HG02885 (cell line): ENCODE measurements around the gene PTCHD4.
A peak's percentile ranks its signal among the peaks of the same experiment; 100 is the strongest.
"Not testable (repeated sequence)": the region's sequence is repeated elsewhere in the genome, so short reads cannot be mapped to it uniquely, and the experiment has no call there.

Source experiments
- ATAC-seq: cut with Tn5 transposase; IDR thresholded peaks from one replicate; pipeline ENCODE4 v1.9.1; 2021; ENCODE audit warnings: mild to moderate bottlenecking; ENCODE audit not compliant: unreplicated experiment, poor library complexity

Gene PTCHD4

DNA sequence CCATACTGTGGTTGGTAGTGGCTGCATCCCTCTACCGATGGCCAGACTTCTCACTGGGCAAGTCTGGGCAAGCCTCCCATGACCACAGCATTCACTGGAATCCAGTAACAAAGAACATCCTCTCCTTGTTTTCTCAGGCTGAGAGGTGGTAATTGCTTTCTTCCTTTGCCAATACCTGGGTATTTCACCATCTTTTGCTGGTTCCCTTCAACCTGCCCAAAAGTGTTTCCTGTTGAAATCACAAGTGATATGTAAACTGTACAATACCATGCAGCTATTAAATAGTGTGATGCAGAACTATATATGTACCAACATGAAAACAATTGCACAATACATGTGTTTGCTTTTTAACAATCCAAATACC, at the start of gene PTCHD4:
PTCHD4 (minus strand) TSS at position 55 of the 364 bp plus-strand sequence. CDS start 42,240 bp downstream, outside the sequence.
- ATAC-seq = no peak

DNA sequence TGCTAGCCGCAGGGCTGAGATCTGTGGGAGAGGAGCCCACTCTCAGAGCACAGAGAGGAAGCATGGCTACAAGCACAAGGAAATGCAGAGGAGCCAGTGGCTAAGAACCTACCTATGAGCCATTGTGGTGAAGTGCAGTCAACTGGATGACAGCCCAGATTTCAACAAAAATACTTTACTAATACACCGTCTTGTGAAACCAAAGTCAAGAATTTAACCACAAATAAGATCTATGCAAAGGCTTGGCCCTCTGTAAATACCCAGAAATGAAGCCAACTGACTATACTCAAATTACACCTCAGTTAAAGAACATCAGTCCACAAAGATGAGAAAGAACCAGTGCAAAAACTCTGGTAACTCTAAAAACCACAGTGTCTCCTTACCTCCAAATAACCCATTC, 40.1 kb upstream of the PTCHD4 start:
- ATAC-seq = no peak

DNA sequence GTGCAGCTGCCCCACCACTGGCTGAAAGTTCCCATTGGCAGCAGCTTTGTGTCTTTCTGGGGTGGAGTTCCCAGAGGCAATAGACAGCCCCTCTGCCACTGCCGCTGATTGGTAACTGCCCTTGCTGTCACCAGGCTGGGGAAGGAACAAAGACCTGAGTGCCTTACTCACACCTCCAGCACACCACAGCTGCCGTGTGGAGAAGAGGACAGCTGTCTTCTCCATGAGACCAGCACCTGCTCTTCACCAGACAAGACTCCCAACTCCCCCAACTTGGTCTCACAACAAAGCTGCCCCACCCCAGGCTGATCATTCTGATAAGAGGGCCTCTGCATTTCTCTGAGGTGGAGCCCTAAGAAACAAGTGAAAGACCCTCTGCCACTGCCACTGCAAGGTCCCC, 39.7 kb upstream of the PTCHD4 start:
- ATAC-seq = no peak

DNA sequence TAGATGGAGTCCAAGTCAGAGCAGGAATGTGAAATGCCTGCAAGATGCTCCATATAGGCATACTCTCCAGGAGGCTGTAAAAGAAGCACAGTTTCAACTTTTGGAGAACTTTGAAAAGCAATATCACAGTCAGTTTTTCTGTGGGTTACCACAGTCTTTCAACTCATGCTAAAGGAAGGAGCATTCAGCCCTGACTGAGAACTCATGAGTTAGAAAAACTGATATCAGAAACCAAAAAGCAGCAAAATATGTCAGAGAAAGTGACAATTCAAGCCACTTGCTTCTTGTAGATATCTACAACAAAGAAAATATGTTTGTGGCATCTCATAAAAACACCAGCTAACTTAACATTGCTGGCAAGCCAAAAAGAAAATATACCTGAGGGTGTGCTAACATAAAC, 36.1 kb upstream of the PTCHD4 start:
- no peak for ATAC-seq

- ATAC-seq = no peak
Observed at GRCh38 chr6:48144021-48144420, 33.0 kb upstream of the PTCHD4 start.

DNA sequence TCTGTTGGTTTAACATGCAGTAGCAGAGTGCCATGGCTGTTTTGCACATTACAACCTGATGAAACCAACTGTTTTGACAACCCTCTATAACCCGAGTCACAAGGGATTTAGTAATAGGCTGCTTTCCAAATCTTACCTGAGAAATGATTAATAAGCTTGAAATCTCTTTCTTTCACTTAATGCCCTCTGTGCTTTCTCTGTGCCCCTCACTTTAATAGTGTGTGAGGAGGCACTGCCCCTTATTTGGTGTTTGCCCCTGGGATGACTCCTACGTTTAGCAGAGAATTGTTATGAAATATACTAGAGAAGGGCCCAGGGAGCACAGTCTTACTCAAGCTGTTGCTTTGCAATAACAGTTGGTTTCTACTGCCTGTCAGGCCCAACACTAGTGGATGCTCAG, 31.0 kb upstream of the PTCHD4 start:
- ATAC-seq = no peak

GRCh38 chr6:48139818-48140614, 29.0 kb upstream of the PTCHD4 start:
- no peak for ATAC-seq

- ATAC-seq = no peak
Observed at GRCh38 chr6:48136856-48137255, 25.9 kb upstream of the PTCHD4 start.

DNA sequence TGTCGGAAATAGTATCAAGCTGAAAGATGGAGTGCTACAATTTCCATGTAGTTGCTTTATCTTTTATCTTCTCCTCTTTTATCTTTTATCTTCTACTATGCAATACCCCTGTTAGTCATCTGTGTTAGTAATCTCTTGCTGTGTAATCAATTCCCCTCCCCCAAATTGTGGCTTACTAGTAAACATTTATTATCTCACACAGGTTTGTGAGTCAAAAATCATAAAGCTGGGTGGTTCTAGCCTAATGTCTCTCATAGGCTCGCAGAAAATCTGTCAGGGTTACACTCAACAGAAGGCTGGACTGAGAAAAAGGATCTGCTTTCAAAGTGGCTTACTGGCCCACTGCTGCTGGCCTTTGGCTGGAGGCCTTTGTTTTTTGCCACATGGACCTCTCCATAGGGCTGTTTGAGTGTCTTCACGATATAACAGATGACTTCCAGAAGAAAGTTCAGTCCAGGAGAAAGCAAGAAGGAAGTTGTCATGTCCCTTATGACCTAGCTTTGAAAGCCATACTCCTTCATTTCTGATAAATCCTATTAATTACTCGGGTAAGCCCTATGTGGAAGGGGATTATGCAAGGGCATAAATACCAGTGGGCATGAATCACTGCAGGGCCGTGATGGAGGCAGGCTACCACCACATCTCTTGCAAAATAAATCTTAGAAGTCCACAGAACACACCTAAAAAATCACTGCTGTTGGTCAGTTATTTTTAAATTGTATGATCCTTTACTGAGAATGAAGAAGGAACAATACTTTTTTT, 24.5 kb upstream of the PTCHD4 start:
- ATAC-seq = no peak

GRCh38 chr6:48134246-48134645, 23.2 kb upstream of the PTCHD4 start:
- no peak for ATAC-seq

DNA sequence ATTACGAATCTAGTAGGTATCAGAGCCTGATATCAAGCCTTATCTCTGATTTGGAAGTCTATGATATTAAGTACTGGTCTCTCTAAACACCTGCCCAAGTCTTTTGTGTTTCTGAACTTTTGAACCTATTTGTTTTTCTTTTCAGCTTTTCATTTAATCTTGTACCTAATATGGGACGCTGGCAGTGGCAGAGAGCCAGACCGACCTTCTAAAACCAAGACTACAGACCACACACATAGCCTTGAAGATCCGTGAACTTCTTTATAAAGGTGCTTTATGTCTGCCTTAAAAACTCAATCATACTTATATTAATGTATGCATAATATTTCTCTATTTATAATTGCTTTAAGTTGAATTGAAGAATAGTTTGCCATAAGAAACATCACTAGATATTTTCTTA, 12.6 kb upstream of the PTCHD4 start:
- no peak for ATAC-seq

DNA sequence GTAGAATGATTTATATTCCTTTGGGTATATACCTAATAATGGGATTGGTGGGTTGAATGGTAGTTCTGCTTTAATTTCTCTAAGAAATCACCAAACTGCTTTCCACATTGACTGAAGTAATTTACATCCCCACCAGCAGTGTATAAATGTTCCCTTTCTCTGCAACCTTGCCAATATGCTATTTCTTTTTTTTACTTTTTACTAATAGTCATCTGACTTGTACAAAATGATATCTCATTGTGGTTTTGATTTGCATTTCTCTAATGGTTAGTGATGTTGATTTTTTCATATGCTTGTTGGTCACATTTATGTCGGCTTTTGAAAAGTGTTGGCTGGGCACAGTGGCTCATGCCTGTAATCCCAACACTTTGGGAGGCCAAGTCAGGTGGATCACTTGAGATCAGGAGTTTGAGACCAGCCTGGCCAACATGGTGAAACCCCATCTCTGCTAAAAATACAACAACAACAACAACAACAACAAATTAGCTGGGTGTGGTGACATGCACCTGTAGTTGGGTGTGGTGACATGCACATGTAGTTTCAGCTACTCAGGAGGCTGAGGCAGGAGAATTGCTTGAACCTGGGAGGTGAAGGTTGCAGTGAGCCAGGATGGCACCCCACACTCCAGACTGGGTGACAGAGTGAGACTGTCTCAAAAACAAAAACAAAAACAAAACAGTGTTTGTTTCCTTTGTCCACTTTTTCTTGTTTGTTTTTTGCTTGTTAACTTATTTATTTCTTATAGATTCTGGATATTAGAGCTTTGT, 11.2 kb upstream of the PTCHD4 start:
- not testable (repeated sequence) for ATAC-seq

DNA sequence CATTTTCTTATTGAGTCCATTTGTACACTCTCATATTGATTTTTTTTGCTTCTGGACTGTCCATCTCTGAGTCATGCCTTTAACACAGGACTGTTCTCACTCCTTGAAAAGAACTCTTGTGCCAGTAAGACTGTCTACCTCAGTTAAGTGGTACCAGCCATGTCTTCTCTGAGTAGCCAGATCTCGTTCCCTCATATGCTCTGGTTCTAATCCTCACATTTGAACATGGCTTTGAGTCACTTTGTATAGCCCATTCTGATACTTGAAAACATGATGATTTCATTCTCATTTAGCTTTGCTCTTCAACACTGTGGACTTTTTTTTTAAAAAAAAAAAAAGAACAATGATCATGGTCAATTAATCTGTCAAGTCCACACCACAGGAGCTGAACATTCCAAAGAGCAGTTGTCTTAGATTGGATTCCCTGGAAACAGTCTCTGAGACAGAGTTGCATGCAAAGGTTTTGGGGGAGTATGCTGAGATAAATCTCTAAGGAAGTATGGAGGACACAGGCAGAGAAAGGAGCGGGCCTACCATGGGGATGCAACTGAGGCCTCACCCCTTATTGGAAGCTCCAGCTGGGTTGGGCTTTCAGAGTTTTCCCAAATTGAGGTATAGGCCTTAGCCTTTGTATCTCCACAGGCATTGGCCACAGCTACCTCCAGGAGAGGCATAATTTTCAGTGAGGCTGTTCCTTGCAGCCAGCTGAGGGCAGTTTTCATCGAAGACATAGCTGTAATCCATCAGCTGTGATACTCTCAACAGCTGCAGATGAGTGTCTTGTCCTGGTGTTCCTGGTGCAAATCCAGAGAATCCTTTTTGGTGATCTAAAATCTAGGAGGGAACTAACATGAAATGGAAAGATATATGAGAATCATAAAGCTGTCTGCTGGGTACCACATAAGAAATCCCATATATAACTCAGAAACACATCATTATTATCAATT, 6.0 kb upstream of the PTCHD4 start:
- ATAC-seq = no peak

- no peak for ATAC-seq
Observed at GRCh38 chr6:48113130-48113529, 2.1 kb upstream of the PTCHD4 start.

DNA sequence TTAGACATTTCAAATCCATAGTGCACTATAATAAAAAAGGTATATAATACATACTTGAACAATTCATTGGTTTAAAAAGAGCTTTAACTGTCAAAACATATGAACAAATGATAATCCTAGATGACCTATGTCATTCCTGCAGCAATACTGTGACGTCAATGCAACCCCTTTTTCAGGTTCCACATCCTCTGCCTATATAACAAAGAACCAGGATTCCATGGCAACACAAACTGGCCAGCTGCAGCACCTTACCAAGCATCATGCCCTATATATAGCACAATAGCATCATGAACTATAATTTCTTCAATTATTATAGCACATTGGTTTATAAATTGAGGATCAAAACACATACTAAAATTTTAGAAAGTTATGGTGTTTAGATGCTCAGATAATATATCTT, 578 bp upstream of the PTCHD4 start:
- ATAC-seq = no peak

- no peak for ATAC-seq
Observed at GRCh38 chr6:48110436-48111142, 408 bp downstream of the PTCHD4 start.

DNA sequence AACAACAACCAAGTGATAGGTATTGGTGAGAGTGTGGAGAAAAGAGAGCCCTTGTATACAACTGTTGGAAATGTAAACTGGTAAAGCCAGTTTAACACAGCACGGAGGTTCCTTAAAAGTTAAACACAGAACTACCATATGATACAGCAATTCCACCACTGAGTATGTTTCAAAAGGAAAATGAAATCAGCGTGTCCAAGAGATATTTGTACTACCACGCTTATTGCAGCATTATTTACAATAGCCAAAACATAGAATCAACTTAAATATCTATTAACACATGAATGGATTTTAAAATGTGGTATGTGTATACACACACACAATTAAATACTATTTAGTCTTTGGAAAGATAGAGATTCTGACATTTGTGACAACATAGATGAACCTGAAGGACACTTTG, 1.1 kb downstream of the PTCHD4 start:
- no peak for ATAC-seq

DNA sequence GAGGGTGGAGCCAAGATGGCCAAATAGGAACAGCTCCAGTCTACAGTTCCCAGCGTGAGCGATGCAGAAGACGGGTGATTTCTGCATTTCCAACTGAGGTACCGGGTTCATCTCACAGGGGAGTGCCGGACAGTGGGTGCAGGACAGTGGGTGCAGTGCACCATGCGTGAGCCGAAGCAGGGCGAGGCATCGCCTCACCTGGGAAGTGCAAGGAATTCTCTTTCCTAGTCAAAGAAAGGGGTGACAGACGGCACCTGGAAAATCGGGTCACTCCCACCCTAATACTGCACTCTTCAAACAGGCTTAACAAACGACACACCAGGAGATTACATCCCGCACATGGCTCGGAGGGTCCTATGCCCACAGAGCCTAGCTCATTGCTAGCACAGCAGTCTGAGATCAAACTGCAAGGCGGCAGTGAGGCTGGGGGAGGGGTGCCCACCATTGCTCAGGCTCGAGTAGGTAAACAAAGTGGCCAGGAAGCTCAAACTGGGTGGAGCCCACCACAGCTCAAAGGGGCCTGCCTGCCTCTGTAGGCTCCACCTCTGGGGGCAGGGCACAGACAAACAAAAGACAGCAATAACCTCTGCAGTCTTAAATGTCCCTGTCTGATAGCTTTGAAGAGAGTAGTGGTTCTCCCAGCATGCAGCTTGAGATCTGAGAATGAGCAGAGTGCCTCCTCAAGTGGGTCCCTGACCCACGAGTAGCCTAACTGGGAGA, 8.4 kb downstream of the PTCHD4 start:
- not testable (repeated sequence) for ATAC-seq

- peak; percentile 82 for ATAC-seq
Observed at GRCh38 chr6:48101290-48101689, 9.7 kb downstream of the PTCHD4 start.
